OCI-LY1 (cell line): ENCODE data around the gene KRT73.

Source experiments
- EZH2 ChIP-seq: fragments of 200-600 bp; sonication (generic), shearing (Covaris generic); IDR thresholded peaks from 2 replicates; pipeline ENCODE4 v1.8.0; 2017; ENCODE audit warnings: borderline replicate concordance, mixed run types, mild to moderate bottlenecking, antibody characterized with exemption, low read length, moderate library complexity, mixed read lengths
- TF ChIP-seq, protein P1 (sequence below): fragments of 200-600 bp; sonication (generic), shearing (Covaris generic); IDR thresholded peaks from 2 replicates; pipeline ENCODE4 v1.5.1; 2017; ENCODE audit warnings: mild to moderate bottlenecking, antibody characterized with exemption, low read length, moderate library complexity, mixed read lengths

DNA sequence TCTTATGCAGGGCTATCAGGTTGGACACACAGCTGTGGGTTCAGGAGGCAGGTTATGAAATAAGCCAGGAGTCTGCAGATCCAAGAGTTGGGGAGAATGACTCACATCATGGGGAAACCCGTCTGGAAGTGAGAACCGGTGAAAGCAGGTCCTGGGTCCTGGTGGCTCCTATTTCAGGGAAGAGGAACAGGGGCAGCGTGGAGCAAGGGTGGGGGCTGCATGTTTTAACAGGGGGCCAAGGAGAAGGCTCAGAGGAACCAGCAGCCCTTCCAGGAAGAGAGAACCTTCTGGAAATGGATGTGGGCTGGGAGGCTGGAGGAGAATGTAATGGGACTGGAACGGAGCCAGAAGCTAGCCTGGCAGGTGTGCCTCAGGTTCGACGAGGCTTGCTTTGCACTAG lies 36.9 kb downstream of the KRT73 start:
- TF ChIP-seq, protein P1, sequence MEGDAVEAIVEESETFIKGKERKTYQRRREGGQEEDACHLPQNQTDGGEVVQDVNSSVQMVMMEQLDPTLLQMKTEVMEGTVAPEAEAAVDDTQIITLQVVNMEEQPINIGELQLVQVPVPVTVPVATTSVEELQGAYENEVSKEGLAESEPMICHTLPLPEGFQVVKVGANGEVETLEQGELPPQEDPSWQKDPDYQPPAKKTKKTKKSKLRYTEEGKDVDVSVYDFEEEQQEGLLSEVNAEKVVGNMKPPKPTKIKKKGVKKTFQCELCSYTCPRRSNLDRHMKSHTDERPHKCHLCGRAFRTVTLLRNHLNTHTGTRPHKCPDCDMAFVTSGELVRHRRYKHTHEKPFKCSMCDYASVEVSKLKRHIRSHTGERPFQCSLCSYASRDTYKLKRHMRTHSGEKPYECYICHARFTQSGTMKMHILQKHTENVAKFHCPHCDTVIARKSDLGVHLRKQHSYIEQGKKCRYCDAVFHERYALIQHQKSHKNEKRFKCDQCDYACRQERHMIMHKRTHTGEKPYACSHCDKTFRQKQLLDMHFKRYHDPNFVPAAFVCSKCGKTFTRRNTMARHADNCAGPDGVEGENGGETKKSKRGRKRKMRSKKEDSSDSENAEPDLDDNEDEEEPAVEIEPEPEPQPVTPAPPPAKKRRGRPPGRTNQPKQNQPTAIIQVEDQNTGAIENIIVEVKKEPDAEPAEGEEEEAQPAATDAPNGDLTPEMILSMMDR: no peak
- no peak for TF ChIP-seq EZH2
